Right ventricle myocardium inferior (tissue), 1 donor: ENCODE measurements around the gene KCNH3. TPM values are rescaled to one million over a fixed set of nuclear protein-coding genes. Genes with fewer than 3 reads are reported as not detected.
"Not testable (repeated sequence)": the region's sequence is repeated elsewhere in the genome, so short reads cannot be mapped to it uniquely, and the experiment has no call there.

Source experiments
- ATAC-seq: fragments of 200-7000 bp; cut with Tn5 transposase; one replicate; pipeline ENCODE4 v1.9.1; 2020; ENCODE audit warnings: mild to moderate bottlenecking, moderate library complexity
- DNase-seq: peaks from one replicate; pipeline ENCODE4 v3.0.0; 2021; ENCODE audit errors: missing footprints
- intact Hi-C: fragments of 100-400 bp; cut with DNase I; formaldehyde crosslinking; loops from one replicate; pipeline ENCODE4 v1.11.0; 2022
- total RNA-seq: library from RNA; stranded (reverse); fragmentation: NEBNext Ultra II Directional; extraction: Animal tissue kit (Norgen Biotek cat#: 25700); gene quantifications from one replicate; pipeline ENCODE4 v1.2.1, GENCODE V29; 2021
- donor health status: DM: no; HTN: yes; CAD: no; lungs with severe emphysema.

Gene KCNH3
- total RNA-seq, 1 donor from 2014 or later, result 0.27 TPM

DNA sequence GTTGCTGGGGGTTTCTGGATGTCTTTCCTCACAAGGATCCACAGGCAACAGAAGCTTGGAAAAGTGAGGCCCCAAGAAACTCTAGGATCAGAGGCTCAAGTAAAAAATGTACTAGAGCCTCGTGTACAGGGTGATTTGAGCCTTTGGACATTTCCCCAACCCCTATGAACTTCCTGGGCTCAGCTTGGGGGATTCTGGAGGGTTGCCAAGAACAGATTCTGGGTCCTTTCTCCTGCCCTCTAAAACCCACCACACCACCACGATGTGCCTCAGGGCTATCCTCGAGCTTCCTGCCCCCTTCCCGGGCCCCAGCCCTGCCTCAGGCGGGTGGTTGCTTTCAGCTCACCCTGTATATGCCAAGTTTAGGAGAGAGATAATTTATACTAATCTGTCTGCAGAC lies 66.0 kb downstream of the KCNH3 start:
- intact Hi-C loops, result no loop called here
- no peak for ATAC-seq

DNA sequence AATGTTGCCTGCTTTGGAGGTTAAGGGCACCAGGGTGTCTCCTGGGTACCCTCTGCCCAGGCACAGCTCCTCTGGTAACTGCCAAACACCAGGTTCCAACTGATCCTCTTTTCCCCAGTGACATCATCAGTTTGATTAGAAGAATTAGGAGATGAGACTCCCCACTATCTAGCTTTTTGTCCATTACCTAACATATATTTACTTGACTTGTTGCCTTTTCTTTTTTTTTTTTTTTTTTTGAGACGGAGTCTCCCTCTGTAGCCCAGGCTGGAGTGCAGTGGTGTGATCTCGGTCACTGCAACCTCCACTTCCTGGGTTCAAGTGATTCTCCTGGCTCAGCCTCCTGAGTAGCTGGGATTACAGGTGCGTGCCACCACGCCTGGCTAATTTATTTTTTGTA lies 66.7 kb downstream of the KCNH3 start, which contains the start of gene FAM186B:
TSS of gene FAM186B (minus strand) at position 101 of the 400 bp plus-strand sequence. CDS start 162 bp downstream, outside the sequence.
- DNase-seq, intact Hi-C loops, ATAC-seq: not testable (repeated sequence)

More for the DNA sequence above, 66.0 kb downstream of the KCNH3 start:
- DNase-seq, result no peak

Other genes with a start within 250 kb of the KCNH3 start
- 0.57 TPM for gene PRPH, start 243.9 kb upstream of the KCNH3 start, total RNA-seq
- 0.97 TPM for gene TROAP, start 215.8 kb upstream of the KCNH3 start, total RNA-seq
- not detected for gene C1QL4, start 201.8 kb upstream of the KCNH3 start, total RNA-seq
- not detected for gene DNAJC22, start 192.1 kb upstream of the KCNH3 start, total RNA-seq
- gene SPATS2, start 171.6 kb upstream of the KCNH3 start, total RNA-seq, result 6.4 TPM
- gene MCRS1, start 29.1 kb downstream of the KCNH3 start, total RNA-seq, result 88.9 TPM
- gene FAM186B, start 66.6 kb downstream of the KCNH3 start, total RNA-seq, result 0.62 TPM
- gene PRPF40B, start 84.5 kb downstream of the KCNH3 start, total RNA-seq, result 17.1 TPM
- gene FMNL3, start 168.4 kb downstream of the KCNH3 start, total RNA-seq, result 10.8 TPM
- 275 TPM for gene TMBIM6, start 202.5 kb downstream of the KCNH3 start, total RNA-seq